HUDEP-2 (cell line): ENCODE measurements around the gene PGAM4.
"Not testable (repeated sequence)": the region's sequence is repeated elsewhere in the genome, so short reads cannot be mapped to it uniquely, and the experiment has no call there.

Source experiments
- DNase-seq, 76 experiments: peaks; one replicate each; lab custom pipeline; 2025; ENCODE audit not compliant: unreplicated experiment in 76 of 76; lab: John Stamatoyannopoulos, UW

PGAM4 gene

GRCh38 chrX:77969538-77969937 lies at the start of gene PGAM4:
Gene PGAM4 (minus strand): TSS chrX:77969638. CDS start chrX:77969638, 0 bp downstream.
- DNase-seq = no peak

GRCh38 chrX:78011846-78012245 lies 42.4 kb upstream of the PGAM4 start:
- DNase-seq = no peak

GRCh38 chrX:77979870-77980269 lies 10.4 kb upstream of the PGAM4 start:
- DNase-seq = no peak

- no peak for DNase-seq
Measured at GRCh38 chrX:77977518-77977917, 8.1 kb upstream of the PGAM4 start.

GRCh38 chrX:77977095-77977494 lies 7.7 kb upstream of the PGAM4 start:
- no peak for DNase-seq

GRCh38 chrX:77975755-77976154 lies 6.3 kb upstream of the PGAM4 start:
- no peak for DNase-seq

GRCh38 chrX:77967631-77968030 lies 1.8 kb downstream of the PGAM4 start:
- no peak for DNase-seq

- DNase-seq = no peak
Measured at GRCh38 chrX:77966361-77966760, 3.1 kb downstream of the PGAM4 start.

- DNase-seq = no peak
Measured at GRCh38 chrX:77962068-77962902, 7.2 kb downstream of the PGAM4 start.

GRCh38 chrX:77961063-77961462 lies 8.4 kb downstream of the PGAM4 start:
- DNase-seq = no peak

GRCh38 chrX:77960567-77960966 lies 8.9 kb downstream of the PGAM4 start:
- no peak for DNase-seq

- DNase-seq = no peak
Measured at GRCh38 chrX:77953708-77954107, 15.7 kb downstream of the PGAM4 start.

GRCh38 chrX:77953302-77953701 lies 16.1 kb downstream of the PGAM4 start:
- DNase-seq = peak in 1 of 76 experiments; percentile 7

- DNase-seq = no peak
Measured at GRCh38 chrX:77952173-77952572, 17.3 kb downstream of the PGAM4 start.

- DNase-seq = peak in 3 of 76 experiments; percentile 0 to 6 (median 1)
Measured at GRCh38 chrX:77949840-77950239, 19.6 kb downstream of the PGAM4 start.

- no peak for DNase-seq
Measured at GRCh38 chrX:77946571-77946970, 22.9 kb downstream of the PGAM4 start.

GRCh38 chrX:77945910-77946545 lies 23.4 kb downstream of the PGAM4 start:
- no peak for DNase-seq

GRCh38 chrX:77945031-77945430 lies 24.4 kb downstream of the PGAM4 start:
- not testable (repeated sequence) for DNase-seq

- DNase-seq = peak in 20 of 76 experiments; percentile 0 to 68 (median 26)
Measured at GRCh38 chrX:77938083-77938680, 31.3 kb downstream of the PGAM4 start.

GRCh38 chrX:77937291-77937690 lies 32.1 kb downstream of the PGAM4 start:
- DNase-seq = peak in 2 of 76 experiments; percentile 3 to 10

- no peak for DNase-seq
Measured at GRCh38 chrX:77936299-77936698, 33.1 kb downstream of the PGAM4 start.

- DNase-seq = no peak
Measured at GRCh38 chrX:77935886-77936285, 33.6 kb downstream of the PGAM4 start.
